Measurements from ENCODE around the gene EPB41.

The EPB41 gene

GRCh38 chr1:28891256-28891655 is 23.1 kb upstream of the EPB41 start:
- DNase-seq = no peak

- DNase-seq = no peak
Measured at GRCh38 chr1:28893403-28894102, 20.8 kb upstream of the EPB41 start.

GRCh38 chr1:28894785-28895184 is 19.6 kb upstream of the EPB41 start:
- no peak for DNase-seq

- no peak for DNase-seq
Measured at GRCh38 chr1:28895896-28896608, 18.3 kb upstream of the EPB41 start.

GRCh38 chr1:28896609-28896986 is 17.8 kb upstream of the EPB41 start:
- DNase-seq = no peak

GRCh38 chr1:28897789-28898188 is 16.6 kb upstream of the EPB41 start:
- no peak for DNase-seq

GRCh38 chr1:28898405-28898881 is 15.9 kb upstream of the EPB41 start:
- no peak for DNase-seq

GRCh38 chr1:28899267-28899666 is 15.1 kb upstream of the EPB41 start:
- no peak for DNase-seq

GRCh38 chr1:28900562-28900961 is 13.8 kb upstream of the EPB41 start:
- DNase-seq = no peak

- DNase-seq = no peak
Measured at GRCh38 chr1:28902738-28903137, 11.6 kb upstream of the EPB41 start.

GRCh38 chr1:28905921-28906666 is 8.3 kb upstream of the EPB41 start:
- no peak for DNase-seq

- DNase-seq = no peak
Measured at GRCh38 chr1:28909198-28909597, 5.2 kb upstream of the EPB41 start.

- DNase-seq = no peak
Measured at GRCh38 chr1:28910379-28911115, 3.8 kb upstream of the EPB41 start.

- DNase-seq = no peak
Measured at GRCh38 chr1:28913786-28914227, 562 bp upstream of the EPB41 start.

GRCh38 chr1:28915031-28915895 is 894 bp downstream of the EPB41 start:
- DNase-seq = peak in 3 of 4 experiments; percentile 18 to 31 (median 26)

GRCh38 chr1:28917757-28918118 is 3.4 kb downstream of the EPB41 start:
- no peak for DNase-seq

- no peak for DNase-seq
Measured at GRCh38 chr1:28921286-28921869, 7.0 kb downstream of the EPB41 start.

GRCh38 chr1:28925350-28925891 is 11.1 kb downstream of the EPB41 start:
- DNase-seq = no peak

GRCh38 chr1:28926629-28927265 is 12.4 kb downstream of the EPB41 start:
- no peak for DNase-seq

GRCh38 chr1:28927266-28927647 is 12.9 kb downstream of the EPB41 start:
- DNase-seq = no peak
